NCI-H146 (cell line): Measurements from ENCODE around the gene CROT.

Experiments used
- DNase-seq: peaks from one replicate; lab custom pipeline; 2025; lab: John Stamatoyannopoulos, UW

CROT gene

GRCh38 chr7:87341441-87341840, 4.0 kb upstream of the CROT start:
- no peak for DNase-seq

- no peak for DNase-seq
Observed at GRCh38 chr7:87342231-87342630, 3.2 kb upstream of the CROT start.

DNA sequence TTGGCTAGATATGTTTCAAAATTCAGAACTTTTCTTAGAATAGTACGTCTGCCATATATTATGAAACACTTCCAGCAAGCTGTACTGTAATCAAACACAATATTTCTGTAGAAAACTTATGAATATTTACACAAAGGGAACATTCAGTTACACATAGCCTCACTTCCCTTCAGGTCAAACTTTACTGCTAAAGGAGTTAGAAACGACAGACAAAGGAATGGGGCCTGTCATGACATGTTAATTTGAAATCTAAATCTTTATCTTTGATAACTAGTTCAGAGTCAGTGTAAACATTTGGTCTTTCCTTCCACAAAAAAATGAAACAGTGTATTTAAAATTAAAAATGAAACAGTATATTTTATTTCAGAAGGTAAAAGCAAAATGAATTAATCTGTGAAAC, 1.0 kb upstream of the CROT start:
- no peak for DNase-seq

DNA sequence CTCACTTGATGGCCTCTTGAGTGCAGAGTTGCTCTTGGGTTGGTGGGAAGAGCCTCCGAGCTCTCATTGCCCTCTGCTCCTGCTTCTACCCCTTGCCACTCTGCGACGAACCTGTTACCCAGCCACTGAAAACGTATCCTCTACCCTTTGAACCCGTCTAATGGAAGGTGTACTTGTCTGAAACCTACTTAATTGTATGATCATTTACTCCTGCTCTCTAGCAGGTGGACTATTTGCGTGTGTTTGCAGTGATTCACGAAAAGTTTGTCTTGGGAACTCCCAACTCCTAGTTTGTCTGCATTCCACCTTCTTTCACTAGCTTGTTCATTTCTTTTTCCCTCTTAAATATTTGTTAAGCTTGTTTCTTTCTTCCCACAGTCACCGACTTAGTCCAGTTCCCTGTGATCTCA, 503 bp downstream of the CROT start:
- DNase-seq: peak; percentile 40

GRCh38 chr7:87347207-87347606, 1.7 kb downstream of the CROT start:
- DNase-seq: no peak

GRCh38 chr7:87347664-87348063, 2.2 kb downstream of the CROT start:
- DNase-seq: no peak

- DNase-seq: no peak
Observed at GRCh38 chr7:87354749-87355148, 9.3 kb downstream of the CROT start.

DNA sequence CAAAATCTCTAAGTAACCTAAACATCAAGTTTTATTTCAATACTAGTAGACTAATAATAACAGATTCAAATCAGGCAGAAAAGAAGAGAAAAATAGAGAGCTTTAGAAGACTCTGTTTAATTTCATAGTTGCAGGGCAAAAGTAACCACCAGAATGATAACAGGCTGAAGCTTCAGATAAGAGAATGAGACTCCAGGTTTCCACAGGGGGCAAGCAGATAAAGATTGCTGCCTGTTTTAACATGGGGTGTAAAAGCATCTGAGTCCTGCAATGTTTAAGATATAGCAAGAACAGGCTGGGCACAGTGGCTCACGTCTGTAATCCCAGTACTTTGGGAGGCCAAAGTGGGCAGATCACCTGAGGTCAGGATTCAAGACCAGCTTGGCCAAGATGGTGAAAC, 11.0 kb downstream of the CROT start:
- DNase-seq: no peak

- DNase-seq: no peak
Observed at GRCh38 chr7:87359366-87359765, 13.9 kb downstream of the CROT start.

- no peak for DNase-seq
Observed at GRCh38 chr7:87361320-87361719, 15.9 kb downstream of the CROT start.

- no peak for DNase-seq
Observed at GRCh38 chr7:87363342-87363741, 17.9 kb downstream of the CROT start.

DNA sequence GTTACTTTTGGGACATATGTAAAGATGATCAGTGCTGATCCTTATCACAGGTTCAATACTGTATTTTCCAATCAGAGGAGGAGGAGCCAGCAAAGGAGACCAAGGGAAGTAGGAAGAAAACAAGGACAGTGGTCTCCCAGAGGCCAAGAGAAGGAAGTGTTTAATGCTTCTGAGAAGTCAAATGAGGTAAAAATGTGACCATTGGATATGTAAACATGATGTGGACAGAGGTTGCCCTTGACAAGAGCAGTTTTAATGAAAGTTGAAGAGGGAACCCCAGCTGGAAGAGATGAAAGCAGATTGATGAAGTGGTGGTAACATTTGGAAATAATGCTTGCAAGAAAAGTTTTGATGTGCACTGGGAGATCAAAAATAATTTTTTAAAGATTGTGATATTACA, 18.8 kb downstream of the CROT start:
- no peak for DNase-seq

- no peak for DNase-seq
Observed at GRCh38 chr7:87369216-87369615, 23.8 kb downstream of the CROT start.

- DNase-seq: no peak
Observed at GRCh38 chr7:87370660-87371180, 25.3 kb downstream of the CROT start.

GRCh38 chr7:87375662-87376435, 30.4 kb downstream of the CROT start:
- no peak for DNase-seq

GRCh38 chr7:87380905-87381304, 35.4 kb downstream of the CROT start:
- no peak for DNase-seq

- no peak for DNase-seq
Observed at GRCh38 chr7:87391020-87391701, 45.7 kb downstream of the CROT start.

DNA sequence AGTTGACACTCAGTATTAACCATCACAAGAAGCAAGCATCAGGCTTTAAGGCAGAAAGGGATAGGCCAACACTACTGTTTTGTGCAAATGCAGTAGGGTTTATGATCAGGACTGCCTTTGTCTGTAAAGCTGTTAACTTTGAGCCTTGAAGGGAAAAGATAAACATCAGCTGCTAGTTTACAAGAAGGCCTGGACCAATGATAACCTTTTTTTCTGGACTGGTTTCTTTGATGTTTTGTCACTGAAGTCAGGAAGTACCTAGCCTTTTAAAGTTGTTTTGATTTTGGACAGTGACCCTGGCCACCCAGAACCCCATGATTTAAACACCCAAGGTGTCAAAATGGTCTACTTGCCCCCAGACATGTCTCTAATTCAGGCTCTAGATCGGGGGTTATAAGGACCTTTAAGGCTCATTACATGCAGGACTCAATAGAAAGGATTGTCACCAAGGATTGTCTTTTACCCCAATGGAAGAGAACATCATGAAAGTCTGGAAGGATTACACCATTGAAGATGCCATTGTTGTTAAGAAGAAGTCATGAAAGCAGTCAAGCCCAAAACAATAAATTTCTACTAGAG, 50.1 kb downstream of the CROT start:
- DNase-seq: no peak

DNA sequence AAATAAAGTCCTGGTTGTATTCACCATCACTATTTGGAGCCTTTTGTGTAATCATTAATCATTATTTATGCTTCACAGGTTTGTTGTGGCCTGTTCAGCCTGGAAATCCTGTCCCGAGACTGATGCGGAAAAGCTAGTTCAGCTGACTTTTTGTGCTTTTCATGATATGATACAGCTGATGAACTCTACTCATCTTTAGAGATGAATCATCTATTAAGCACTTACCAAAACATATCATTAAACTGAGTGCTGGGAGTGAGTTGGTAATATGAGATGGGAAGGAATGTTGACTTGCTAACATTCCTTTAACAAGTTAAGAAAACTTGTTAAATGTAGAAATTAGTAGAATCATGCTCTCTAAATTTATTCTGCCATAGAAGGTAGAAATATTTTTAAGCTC, 53.0 kb downstream of the CROT start:
- no peak for DNase-seq

GRCh38 chr7:87404674-87405073, 59.2 kb downstream of the CROT start:
- DNase-seq: no peak

DNA sequence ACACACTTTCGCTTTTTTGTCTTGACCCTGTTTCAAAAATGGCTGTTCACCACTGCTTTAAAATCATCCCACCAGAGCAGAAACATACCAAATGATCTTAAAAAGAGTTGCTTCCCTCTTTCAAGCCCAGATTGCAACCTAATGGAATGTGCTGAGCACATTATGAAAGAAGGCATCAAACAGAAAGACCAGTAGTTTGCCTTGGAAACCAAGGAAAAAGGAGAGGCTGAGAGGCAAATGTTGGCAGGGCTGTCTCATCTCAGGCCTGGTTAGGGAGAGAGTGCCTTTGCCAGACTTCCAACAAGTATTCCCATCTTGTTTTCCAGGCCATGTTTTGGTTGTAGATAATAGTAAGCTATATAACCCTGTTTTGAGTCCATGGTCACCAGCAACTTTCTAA, 65.7 kb downstream of the CROT start:
- DNase-seq: no peak

GRCh38 chr7:87413029-87413428, 67.6 kb downstream of the CROT start:
- no peak for DNase-seq
